Lung (tissue), 12 donors: Measurements from ENCODE around the gene ITPR1. TPM values are rescaled to one million over a fixed set of nuclear protein-coding genes. Genes with fewer than 3 reads are reported as not detected.

ENCODE experiments used
- ATAC-seq: fragments of 200-7000 bp; cut with Tn5 transposase; one replicate; pipeline ENCODE4 v1.9.1; 2020; ENCODE audit warnings: moderate number of reproducible peaks; ENCODE audit not compliant: insufficient read depth, low FRiP score
- DNase-seq, 3 donors: peaks; one replicate each; pipeline ENCODE4 v3.0.0-alpha.2; 2013 to 2017
- H3K27ac ChIP-seq, 2 donors: one replicate each; pipeline ENCODE4 v1.5.1; 2013; ENCODE audit warnings: mild to moderate bottlenecking in 2 of 2, moderate library complexity in 2 of 2, control low read depth in 1 of 2, inconsistent platforms in 1 of 2, low read depth in 1 of 2, low read length in 1 of 2
- H3K27me3 ChIP-seq, 3 donors: one replicate each; pipeline ENCODE4 v1.5.1; 2013; ENCODE audit warnings: low read length in 2 of 3; ENCODE audit not compliant: control insufficient read depth in 3 of 3, insufficient read depth in 3 of 3
- H3K36me3 ChIP-seq, 4 donors: one replicate each; pipeline ENCODE4 v1.5.1; 2013; ENCODE audit warnings: low read length in 4 of 4, mild to moderate bottlenecking in 1 of 4, moderate library complexity in 1 of 4; ENCODE audit not compliant: control insufficient read depth in 4 of 4, insufficient read depth in 4 of 4
- H3K4me1 ChIP-seq, 5 donors: one replicate each; pipeline ENCODE4 v1.5.1; 2013; ENCODE audit warnings: low read length in 5 of 5, mild to moderate bottlenecking in 2 of 5, moderate library complexity in 1 of 5; ENCODE audit not compliant: control insufficient read depth in 5 of 5, insufficient read depth in 5 of 5
- H3K4me3 ChIP-seq: one replicate; pipeline ENCODE4 v1.5.1; 2013; ENCODE audit warnings: mild to moderate bottlenecking, control low read depth, moderate library complexity
- H3K9ac ChIP-seq, 2 donors: one replicate each; pipeline ENCODE4 v1.5.1; 2013; ENCODE audit warnings: low read length in 2 of 2, control low read depth in 1 of 2; ENCODE audit not compliant: insufficient read depth in 1 of 2
- H3K9me3 ChIP-seq, 4 donors: one replicate each; pipeline ENCODE4 v1.5.1; 2013; ENCODE audit warnings: low read length in 3 of 4, mild to moderate bottlenecking in 1 of 4, moderate library complexity in 1 of 4; ENCODE audit not compliant: control insufficient read depth in 4 of 4, insufficient read depth in 3 of 4
- WGBS, 2 donors: extraction: QIAGEN DNeasy Blood & Tissue Kit; methylation state at CpG; one replicate each; pipeline ENCODE4 v1.1.7; 2013; 5-methylcytosine and 5-hydroxymethylcytosine counted together
- polyA plus RNA-seq, 2 donors: library from polyadenylated mRNA; stranded (reverse); fragments of 200-250 nt; gene quantifications; one replicate each; pipeline ENCODE4 v1.2.1, GENCODE V29; 2013
- total RNA-seq, 2 donors: library from RNA; depleted of rRNA in 1 of 2; stranded (reverse); fragments of >200 nt in 1 of 2; gene quantifications; one replicate each; pipeline ENCODE4 v1.2.1, GENCODE V29; 2014 to 2021
- TF ChIP-seq, protein P1 (sequence below): IDR thresholded peaks from 2 replicates; pipeline ENCODE4 v1.5.1; 2012; ENCODE audit warnings: mild to moderate bottlenecking; ENCODE audit errors: control extremely low read depth, extremely low read depth
- donor health status: control.
- donor health status: control.
- donor health status: Bipolar disorder and iron deficiency.
- donor health status: healthy.
- donor health status: DM: yes; HTN: yes; CAD: no.

Gene ITPR1
- total and polyA plus RNA-seq, 4 donors, result 12.4 to 152 (median 44.1) TPM

GRCh38 chr3:4802903-4803302 lies 309.8 kb downstream of the ITPR1 start:
- Histone ChIP-seq H3K4me3 (no peak overlapping the region), H3K9ac (no peak overlapping the region), H3K4me1 (peaks cover 0 to 6% (median 0%) of the 10 kb centered on the region in 5 donors), H3K9me3 (no peaks in the 10 kb centered on the region), H3K27ac (no peak overlapping the region), H3K27me3 (no peaks in the 10 kb centered on the region), H3K36me3 (peaks cover 10 to 33% (median 11%) of the 10 kb centered on the region in 4 donors)
- TF ChIP-seq, protein P1, sequence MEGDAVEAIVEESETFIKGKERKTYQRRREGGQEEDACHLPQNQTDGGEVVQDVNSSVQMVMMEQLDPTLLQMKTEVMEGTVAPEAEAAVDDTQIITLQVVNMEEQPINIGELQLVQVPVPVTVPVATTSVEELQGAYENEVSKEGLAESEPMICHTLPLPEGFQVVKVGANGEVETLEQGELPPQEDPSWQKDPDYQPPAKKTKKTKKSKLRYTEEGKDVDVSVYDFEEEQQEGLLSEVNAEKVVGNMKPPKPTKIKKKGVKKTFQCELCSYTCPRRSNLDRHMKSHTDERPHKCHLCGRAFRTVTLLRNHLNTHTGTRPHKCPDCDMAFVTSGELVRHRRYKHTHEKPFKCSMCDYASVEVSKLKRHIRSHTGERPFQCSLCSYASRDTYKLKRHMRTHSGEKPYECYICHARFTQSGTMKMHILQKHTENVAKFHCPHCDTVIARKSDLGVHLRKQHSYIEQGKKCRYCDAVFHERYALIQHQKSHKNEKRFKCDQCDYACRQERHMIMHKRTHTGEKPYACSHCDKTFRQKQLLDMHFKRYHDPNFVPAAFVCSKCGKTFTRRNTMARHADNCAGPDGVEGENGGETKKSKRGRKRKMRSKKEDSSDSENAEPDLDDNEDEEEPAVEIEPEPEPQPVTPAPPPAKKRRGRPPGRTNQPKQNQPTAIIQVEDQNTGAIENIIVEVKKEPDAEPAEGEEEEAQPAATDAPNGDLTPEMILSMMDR, result no peak
- WGBS, 2 donors, result 97% methylated on average over 8 of the region's 8 CpGs
- ATAC-seq, result no peak
- no peak for DNase-seq

GRCh38 chr3:4804161-4805058 lies 311.3 kb downstream of the ITPR1 start:
- DNase-seq (no peak), ATAC-seq (no peak)
- H3K4me3 ChIP-seq, result no peak overlapping the region
- 94 to 96% methylated on average over 14 of the region's 14 CpGs for WGBS, 2 donors
- peaks cover 0 to 3% (median 0%) of the 10 kb centered on the region in 5 donors for H3K4me1 ChIP-seq
- no peak overlapping the region for H3K9ac ChIP-seq
- H3K27me3 ChIP-seq, result no peaks in the 10 kb centered on the region
- peaks cover 9 to 35% (median 11%) of the 10 kb centered on the region in 4 donors for H3K36me3 ChIP-seq
- no peak overlapping the region for H3K27ac ChIP-seq
- TF ChIP-seq, protein P1, result no peak
- H3K9me3 ChIP-seq, result no peaks in the 10 kb centered on the region

- DNase-seq (no peak), ATAC-seq (no peak)
- no peak overlapping the region for H3K9ac ChIP-seq
- 73 to 81% methylated on average over 7 of the region's 7 CpGs for whole genome bisulfite sequencing, 2 donors
- H3K9me3 ChIP-seq, result no peaks in the 10 kb centered on the region
- no peak overlapping the region for H3K27ac ChIP-seq
- TF ChIP-seq, protein P1, result no peak
- peaks cover 0 to 4% (median 0%) of the 10 kb centered on the region in 5 donors for H3K4me1 ChIP-seq
- H3K4me3 ChIP-seq, result no peak overlapping the region
- no peaks in the 10 kb centered on the region for H3K27me3 ChIP-seq
- H3K36me3 ChIP-seq, result peaks cover 9 to 27% (median 12%) of the 10 kb centered on the region in 4 donors
These were observed 312.5 kb downstream of the ITPR1 start for GRCh38 chr3:4805662-4806061.
